Ishikawa (cell line): ENCODE results near the gene ATP13A3.

Source experiments
- CEBPB ChIP-seq: IDR thresholded peaks from 2 replicates; pipeline ENCODE4 v1.6.1; 2012
- CREB1 ChIP-seq: IDR thresholded peaks from 2 replicates; pipeline ENCODE4 v1.6.1; 2012; ENCODE audit warnings: low read depth
- EGR1 ChIP-seq: IDR thresholded peaks from 2 replicates; pipeline ENCODE4 v1.6.1; 2012
- EP300 ChIP-seq: IDR thresholded peaks from 2 replicates; pipeline ENCODE4 v1.6.1; 2012; ENCODE audit warnings: borderline replicate concordance
- FOXM1 ChIP-seq: IDR thresholded peaks from 2 replicates; pipeline ENCODE4 v1.6.1; 2012; ENCODE audit warnings: low read depth, borderline replicate concordance
- NFIC ChIP-seq: IDR thresholded peaks from 2 replicates; pipeline ENCODE4 v1.6.1; 2012
- RAD21 ChIP-seq: IDR thresholded peaks from 2 replicates; pipeline ENCODE4 v1.6.1; 2012; ENCODE audit warnings: low read depth
- TAF1 ChIP-seq: IDR thresholded peaks from 2 replicates; pipeline ENCODE4 v1.6.1; 2012; ENCODE audit warnings: low read depth, mild to moderate bottlenecking
- TCF12 ChIP-seq: IDR thresholded peaks from 2 replicates; pipeline ENCODE4 v1.6.1; 2012; ENCODE audit warnings: low read depth
- TEAD4 ChIP-seq: IDR thresholded peaks from 2 replicates; pipeline ENCODE4 v1.6.1; 2012
- TF ChIP-seq, protein P1 (sequence below): IDR thresholded peaks from 2 replicates; pipeline ENCODE4 v1.6.1; 2012; ENCODE audit warnings: low read depth, mild to moderate bottlenecking
- TF ChIP-seq, protein P2 (sequence below): IDR thresholded peaks from 2 replicates; pipeline ENCODE4 v1.6.1; 2012
- TF ChIP-seq, protein P3 (sequence below): IDR thresholded peaks from 2 replicates; pipeline ENCODE4 v1.6.1; 2012

DNA sequence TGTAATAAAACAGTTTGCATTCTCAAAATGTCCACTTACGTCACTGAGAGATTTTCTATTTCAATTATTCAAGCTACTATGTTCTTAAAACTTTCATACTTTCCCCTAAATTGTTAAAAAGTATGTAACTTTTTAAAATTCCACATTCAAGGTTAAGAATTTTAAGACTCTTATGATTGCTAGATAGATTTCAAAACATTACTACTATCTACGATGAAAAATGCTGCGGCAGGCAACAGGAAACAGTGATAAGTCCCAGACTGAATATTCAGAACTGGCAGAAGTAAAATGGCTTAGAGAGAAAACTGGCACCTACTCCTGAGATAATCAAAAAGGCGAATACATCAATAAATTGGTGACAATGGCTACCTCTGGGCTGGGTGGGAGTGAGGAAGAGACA, 16.2 kb downstream of the ATP13A3 start:
- TF ChIP-seq, protein P1, sequence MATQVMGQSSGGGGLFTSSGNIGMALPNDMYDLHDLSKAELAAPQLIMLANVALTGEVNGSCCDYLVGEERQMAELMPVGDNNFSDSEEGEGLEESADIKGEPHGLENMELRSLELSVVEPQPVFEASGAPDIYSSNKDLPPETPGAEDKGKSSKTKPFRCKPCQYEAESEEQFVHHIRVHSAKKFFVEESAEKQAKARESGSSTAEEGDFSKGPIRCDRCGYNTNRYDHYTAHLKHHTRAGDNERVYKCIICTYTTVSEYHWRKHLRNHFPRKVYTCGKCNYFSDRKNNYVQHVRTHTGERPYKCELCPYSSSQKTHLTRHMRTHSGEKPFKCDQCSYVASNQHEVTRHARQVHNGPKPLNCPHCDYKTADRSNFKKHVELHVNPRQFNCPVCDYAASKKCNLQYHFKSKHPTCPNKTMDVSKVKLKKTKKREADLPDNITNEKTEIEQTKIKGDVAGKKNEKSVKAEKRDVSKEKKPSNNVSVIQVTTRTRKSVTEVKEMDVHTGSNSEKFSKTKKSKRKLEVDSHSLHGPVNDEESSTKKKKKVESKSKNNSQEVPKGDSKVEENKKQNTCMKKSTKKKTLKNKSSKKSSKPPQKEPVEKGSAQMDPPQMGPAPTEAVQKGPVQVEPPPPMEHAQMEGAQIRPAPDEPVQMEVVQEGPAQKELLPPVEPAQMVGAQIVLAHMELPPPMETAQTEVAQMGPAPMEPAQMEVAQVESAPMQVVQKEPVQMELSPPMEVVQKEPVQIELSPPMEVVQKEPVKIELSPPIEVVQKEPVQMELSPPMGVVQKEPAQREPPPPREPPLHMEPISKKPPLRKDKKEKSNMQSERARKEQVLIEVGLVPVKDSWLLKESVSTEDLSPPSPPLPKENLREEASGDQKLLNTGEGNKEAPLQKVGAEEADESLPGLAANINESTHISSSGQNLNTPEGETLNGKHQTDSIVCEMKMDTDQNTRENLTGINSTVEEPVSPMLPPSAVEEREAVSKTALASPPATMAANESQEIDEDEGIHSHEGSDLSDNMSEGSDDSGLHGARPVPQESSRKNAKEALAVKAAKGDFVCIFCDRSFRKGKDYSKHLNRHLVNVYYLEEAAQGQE, result no peak
- no peak for TF ChIP-seq EP300
- TF ChIP-seq TAF1, result no peak
- no peak for TF ChIP-seq CEBPB
- TF ChIP-seq RAD21, result no peak
- no peak for TF ChIP-seq TEAD4
- no peak for TF ChIP-seq NFIC
- TF ChIP-seq, protein P2, sequence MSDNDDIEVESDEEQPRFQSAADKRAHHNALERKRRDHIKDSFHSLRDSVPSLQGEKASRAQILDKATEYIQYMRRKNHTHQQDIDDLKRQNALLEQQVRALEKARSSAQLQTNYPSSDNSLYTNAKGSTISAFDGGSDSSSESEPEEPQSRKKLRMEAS, result no peak
- TF ChIP-seq CREB1, result no peak
- no peak for TF ChIP-seq TCF12
- no peak for TF ChIP-seq FOXM1
- TF ChIP-seq, protein P3, sequence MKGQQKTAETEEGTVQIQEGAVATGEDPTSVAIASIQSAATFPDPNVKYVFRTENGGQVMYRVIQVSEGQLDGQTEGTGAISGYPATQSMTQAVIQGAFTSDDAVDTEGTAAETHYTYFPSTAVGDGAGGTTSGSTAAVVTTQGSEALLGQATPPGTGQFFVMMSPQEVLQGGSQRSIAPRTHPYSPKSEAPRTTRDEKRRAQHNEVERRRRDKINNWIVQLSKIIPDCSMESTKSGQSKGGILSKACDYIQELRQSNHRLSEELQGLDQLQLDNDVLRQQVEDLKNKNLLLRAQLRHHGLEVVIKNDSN, result no peak
- no peak for TF ChIP-seq EGR1
